Measurements from ENCODE around the gene SMAD6.

DNA sequence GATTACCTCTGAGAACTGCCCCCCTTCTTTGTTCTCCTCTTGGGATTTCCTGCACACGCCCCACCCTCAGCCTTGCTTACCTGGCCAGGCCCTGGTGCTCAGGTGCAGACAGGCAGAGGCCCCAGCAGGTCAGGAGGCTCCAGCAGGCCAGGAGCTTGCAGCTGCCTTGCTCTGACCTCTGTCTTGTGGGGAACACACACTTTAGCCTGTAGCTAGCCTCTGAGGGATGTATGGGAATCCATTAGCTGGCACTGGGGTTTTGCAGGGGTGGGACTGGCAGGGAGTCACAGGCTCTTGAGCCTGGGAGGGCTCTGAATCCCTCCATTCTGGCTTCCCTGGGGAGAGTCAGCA is 2.7 kb downstream of the SMAD6 start:
- TF ChIP-seq CTCF (IDR thresholded peaks at IDR 0.05) (no peak), POLR2A (IDR thresholded peaks at IDR 0.05) (no peak)

Measured in right lobe of liver (tissue), 4 donors.